GM18502 (cell line): ENCODE data around the gene ATP12A.
A peak's percentile ranks its signal among the peaks of the same experiment; 100 is the strongest.

ENCODE experiments used
- ATAC-seq: cut with Tn5 transposase; IDR thresholded peaks from one replicate; pipeline ENCODE4 v1.9.1; 2021; ENCODE audit warnings: mild to moderate bottlenecking; ENCODE audit not compliant: unreplicated experiment, poor library complexity

Gene ATP12A

GRCh38 chr13:24683838-24684599 lies 3.8 kb downstream of the ATP12A start:
- peak; percentile 60 for ATAC-seq

GRCh38 chr13:24684600-24684998 lies 4.4 kb downstream of the ATP12A start:
- peak; percentile 39 for ATAC-seq

GRCh38 chr13:24685314-24685713 lies 5.1 kb downstream of the ATP12A start:
- no peak for ATAC-seq

DNA sequence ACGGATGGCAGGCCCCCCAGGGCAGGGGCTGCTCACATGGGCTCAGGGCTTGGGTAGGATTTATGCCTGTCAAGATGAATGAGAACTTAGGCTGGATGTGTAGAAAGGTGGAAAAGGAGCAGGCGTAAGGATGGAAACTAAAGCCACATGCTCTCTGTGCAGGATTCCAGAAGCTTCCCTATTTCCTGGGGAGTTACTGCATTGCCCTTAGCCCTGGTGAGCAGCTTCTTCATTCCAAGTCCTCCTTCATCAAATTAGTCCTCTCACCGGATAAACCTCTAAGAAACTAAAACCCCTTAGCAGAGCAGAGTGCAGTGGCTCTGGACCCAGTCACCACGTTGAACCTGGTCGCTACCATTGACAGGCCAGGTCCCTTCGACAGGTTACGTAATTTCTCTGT lies 7.4 kb downstream of the ATP12A start:
- ATAC-seq = no peak

- no peak for ATAC-seq
Measured at GRCh38 chr13:24688111-24688510, 7.9 kb downstream of the ATP12A start.

DNA sequence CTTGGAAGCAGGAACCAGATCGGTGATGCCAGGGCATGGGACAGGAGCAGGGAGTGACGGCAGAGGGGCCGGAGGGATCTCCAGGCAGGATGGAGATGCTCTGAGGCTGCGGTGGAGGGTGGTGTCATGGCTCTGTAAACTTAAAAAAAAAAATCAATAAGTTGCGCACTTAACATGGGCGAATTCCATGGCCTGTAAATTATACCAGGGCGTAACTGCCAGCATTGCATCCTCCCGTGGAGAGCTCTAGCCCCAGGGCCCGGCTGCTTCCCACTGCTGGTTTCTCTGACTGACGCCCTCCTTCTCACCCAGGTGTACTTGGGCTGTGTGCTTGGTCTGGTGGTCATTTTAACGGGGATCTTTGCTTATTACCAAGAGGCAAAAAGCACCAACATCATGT lies 8.7 kb downstream of the ATP12A start:
- no peak for ATAC-seq

DNA sequence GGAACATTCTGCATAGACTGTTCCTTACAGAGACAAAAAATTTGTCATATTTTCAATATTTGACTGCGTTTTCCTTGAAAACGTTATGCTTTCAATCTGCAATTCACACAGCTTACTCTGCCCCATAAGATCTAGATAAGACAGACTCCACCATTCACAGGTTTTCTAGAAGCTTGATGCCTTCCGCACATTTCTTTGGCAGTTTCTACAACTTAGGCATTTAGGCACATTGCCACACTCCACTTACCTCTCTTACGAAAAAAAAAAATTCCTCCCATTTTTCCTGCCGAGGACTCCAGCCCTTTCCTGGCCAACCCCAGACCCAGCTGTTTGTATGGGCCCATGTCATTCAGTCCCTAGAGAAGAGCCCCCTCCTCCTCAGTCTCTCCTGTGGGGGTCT lies 11.2 kb downstream of the ATP12A start:
- ATAC-seq = no peak

DNA sequence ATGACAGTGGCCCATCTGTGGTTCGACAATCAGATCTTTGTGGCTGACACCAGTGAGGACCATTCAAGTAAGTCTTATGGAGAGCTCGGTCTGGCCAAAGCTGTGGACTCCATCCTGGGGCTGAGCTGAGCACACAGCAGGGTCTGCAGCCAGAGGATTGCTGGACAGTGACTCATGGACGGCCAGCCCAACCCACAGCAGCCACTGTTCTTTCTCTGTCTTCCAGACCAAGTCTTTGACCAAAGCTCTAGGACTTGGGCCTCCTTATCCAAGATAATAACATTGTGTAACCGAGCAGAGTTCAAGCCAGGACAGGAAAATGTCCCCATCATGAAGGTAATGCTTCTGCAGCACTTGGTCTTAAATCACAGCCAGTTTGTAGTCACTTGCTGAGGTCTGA lies 12.4 kb downstream of the ATP12A start:
- no peak for ATAC-seq

DNA sequence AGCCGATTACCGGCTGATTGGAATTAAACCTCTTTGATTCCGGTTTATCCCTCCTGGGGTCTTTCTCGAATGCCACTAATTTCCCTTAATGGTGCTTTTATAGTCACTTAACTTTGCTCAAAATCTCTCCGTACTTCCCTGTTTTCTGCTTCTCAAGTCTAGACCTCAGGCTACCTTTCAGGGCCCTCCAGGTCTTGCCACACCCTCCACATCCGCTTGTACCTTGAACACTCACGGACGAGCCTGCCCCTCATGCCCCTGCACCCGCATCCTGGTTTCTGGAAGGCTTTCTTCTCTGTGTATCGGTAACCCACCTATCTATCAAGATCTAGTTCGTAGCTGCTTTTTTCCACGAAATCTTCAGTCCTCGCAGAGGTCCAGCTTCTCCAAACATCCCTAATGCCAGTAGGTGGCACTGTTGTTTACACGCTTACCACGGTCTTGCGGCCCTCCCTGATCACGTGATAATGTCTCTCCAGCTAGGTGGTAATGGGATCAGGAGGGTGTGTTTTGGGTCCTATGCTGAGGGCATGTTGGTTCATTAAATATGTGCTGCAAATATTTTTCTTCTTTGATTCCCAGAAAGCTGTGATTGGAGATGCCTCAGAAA lies 13.8 kb downstream of the ATP12A start:
- peak; percentile 76 for ATAC-seq

DNA sequence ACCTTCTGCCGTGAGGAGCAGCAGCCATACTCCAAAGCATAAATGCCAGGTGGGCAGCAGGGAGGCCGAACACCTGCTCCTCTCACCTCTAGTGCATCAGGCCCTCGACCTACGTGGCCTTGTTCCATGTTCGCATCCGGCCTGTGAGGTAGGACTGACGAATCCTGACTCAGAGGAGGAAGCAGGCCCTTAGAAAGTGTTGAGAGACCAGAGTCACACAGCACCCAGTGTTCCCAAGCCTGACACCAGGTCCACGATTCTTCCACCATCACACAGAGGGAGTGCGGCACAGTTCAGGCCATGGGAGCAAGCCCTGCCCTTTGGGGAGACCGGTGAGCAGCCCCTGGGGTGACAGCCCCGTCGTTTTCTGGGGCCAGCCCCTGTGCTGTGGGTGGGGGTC lies 14.7 kb downstream of the ATP12A start:
- no peak for ATAC-seq

GRCh38 chr13:24698686-24699085 lies 18.5 kb downstream of the ATP12A start:
- no peak for ATAC-seq

GRCh38 chr13:24699541-24699940 lies 19.3 kb downstream of the ATP12A start:
- ATAC-seq = no peak

DNA sequence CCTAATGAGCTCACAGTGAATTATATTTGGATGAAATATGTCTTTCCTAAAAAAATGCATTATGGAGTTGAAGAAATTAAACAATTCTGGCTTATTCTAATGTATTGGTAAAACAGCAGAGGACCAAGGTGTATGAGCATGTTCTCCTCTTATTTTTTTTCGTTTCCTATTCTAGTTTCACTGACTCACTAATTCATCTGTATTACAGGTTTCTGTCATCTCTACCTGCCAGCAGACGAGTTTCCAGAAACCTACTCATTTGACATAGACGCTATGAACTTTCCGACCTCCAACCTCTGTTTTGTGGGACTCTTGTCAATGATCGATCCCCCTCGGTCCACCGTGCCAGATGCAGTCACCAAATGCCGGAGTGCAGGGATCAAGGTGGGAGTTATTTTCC lies 20.3 kb downstream of the ATP12A start:
- ATAC-seq = no peak

DNA sequence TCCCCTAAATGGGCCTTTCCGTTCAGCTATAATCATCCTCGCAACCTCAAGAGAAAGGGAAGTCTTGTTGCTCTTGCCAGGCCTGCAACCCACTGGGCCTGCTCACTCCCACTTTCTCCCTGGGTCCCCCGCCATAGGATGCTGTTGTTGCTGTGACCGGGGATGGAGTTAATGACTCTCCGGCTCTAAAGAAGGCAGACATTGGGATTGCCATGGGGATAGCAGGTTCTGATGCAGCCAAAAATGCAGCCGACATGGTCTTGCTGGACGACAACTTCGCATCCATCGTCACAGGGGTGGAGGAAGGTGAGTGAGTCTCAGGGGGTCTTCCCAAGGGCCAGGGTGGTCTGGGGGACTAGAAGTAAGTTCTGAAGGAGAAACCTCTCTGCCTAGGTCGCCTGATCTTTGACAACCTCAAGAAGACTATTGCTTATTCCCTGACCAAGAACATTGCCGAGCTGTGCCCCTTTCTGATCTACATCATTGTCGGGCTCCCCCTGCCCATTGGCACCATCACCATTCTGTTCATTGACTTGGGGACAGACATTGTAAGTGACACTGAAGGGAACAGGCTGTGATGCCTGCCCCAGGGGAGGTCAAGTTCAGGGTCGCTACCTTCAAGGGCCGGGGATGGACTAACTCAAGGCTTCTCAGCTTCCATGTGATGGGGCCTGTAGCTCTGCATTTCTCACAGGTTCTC lies 26.8 kb downstream of the ATP12A start:
- ATAC-seq = no peak

DNA sequence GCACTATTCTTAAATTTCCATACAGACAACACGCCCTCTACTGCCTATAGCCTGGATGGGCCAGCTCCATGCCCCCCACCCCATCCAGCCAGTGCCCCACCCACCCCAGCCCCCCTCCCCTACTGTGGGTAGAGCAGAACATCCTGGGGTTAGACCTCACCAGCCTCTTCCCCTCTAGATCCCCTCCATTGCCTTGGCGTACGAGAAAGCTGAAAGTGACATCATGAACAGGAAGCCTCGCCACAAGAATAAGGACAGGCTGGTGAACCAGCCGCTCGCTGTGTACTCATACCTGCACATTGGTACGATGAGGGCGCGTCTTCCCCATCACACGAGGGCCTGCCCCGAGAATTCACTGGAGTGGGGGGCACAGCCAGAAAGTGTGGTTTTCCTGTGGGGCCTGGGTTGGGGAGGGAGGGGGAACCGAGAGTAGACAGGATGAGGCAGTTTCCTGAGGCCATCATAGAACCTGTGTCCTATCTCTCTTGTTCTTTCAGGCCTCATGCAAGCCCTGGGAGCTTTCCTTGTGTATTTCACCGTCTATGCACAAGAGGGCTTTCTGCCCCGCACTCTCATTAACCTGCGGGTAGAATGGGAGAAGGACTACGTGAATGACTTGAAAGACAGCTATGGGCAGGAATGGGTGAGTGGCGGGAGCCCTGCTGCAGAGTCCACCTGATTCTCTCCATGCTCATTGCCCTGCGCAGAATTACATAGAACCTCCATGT lies 29.1 kb downstream of the ATP12A start:
- peak; percentile 87 for ATAC-seq

- no peak for ATAC-seq
Measured at GRCh38 chr13:24713022-24713421, 32.8 kb downstream of the ATP12A start.

DNA sequence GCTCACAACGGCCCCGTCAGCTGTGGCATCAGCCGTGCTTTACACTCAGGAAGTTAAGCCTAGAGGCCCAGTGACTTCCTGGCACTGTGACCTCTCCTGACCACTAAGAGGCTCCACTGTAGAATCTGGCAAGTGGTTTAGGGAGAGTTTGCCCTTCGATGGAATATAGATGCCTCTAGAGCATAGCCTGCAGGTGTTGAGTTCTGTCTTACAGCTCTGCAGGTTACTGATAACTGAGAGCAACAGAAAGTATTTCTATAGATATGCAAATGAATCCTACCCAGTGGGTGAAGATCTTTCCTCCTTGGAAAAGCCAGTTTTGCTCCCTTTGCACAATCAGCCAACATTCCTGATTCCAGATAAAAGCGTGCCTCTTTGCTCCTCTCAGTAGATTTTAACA lies 35.8 kb downstream of the ATP12A start:
- ATAC-seq = no peak

- ATAC-seq = no peak
Measured at GRCh38 chr13:24716446-24716845, 36.2 kb downstream of the ATP12A start.

- ATAC-seq = no peak
Measured at GRCh38 chr13:24717217-24717616, 37.0 kb downstream of the ATP12A start.

DNA sequence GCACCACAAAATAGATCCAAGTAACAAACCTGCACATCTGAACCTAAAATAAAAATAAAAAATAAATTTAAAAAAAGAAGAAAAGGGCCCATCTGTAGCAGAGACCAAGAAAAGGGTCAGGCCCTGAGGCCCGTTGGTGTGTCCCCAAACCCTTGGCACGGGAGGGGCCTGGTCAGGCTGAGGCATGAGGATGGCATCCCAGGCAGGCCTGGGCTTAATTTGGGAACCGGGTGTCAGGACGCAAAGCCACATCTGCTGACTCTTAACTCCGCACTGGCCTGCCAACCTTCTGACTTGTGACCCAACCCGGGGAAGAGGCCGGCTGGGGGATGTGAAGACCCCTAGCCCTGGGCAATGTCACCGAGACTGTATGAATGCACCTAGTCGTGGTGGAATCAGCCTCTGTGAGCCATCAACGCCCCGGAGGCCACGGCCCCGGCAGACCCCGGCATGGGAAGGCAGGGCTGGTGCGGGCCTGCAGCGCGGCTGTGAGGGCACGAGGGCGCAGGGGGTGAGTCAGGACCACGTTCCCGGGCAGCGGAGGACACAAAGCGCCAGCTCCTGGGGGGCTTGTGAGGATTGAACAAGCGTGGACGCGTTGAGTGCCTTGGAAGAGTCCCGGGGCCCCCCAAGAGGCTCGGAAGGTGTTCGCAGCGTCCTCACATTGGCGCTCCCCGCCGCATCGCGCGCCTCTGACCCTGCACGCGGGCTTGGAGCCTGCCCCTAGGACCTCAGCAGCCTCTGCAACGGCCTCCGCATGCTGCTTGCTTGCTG lies 38.2 kb downstream of the ATP12A start:
- no peak for ATAC-seq
